IMR-90 (cell line): ENCODE results near the gene RAVER1. TPM values are rescaled to one million over a fixed set of nuclear protein-coding genes. Genes with fewer than 3 reads are reported as not detected.

ENCODE experiments used
- ATAC-seq: fragments of 200-7000 bp; cut with Tn5 transposase; 2 replicates; pipeline ENCODE4 v1.9.1; 2020; ENCODE audit warnings: low read depth, mild to moderate bottlenecking, moderate library complexity
- BruUV-seq: library from RNA; stranded (reverse); fragments of 400-500 nt; replicated peaks from 2 replicates; lab custom pipeline; 2021; lab: Mats Ljungman, UMichigan
- CTCF ChIA-PET: fragments of 300-600 bp; formaldehyde crosslinking; extraction: SDS; loops from one replicate; lab custom pipeline; 2021; ENCODE audit warnings: antibody characterized with exemption; lab: Yijun Ruan, JAX
- POLR2A ChIA-PET: fragments of 300-600 bp; sonication (Branson Sonifier 250); formaldehyde crosslinking; loops from one replicate; lab custom pipeline; 2022; ENCODE audit warnings: antibody characterized with exemption; ENCODE audit not compliant: unreplicated experiment; lab: Charles Lee
- DNase-seq: peaks from one replicate; pipeline ENCODE4 v3.0.0; 2013
- H2AFZ ChIP-seq: replicated peaks from 2 replicates; pipeline ENCODE3; 2013; ENCODE audit warnings: low read length, mild to moderate bottlenecking; ENCODE audit not compliant: poor library complexity
- H2AK5ac ChIP-seq: 2 replicates; pipeline ENCODE4 v1.6.1; 2013; ENCODE audit warnings: low read depth, low read length, inconsistent platforms
- H2AK9ac ChIP-seq: replicated peaks from 2 replicates; pipeline ENCODE3; 2013; ENCODE audit warnings: mild to moderate bottlenecking, low read depth, low read length, moderate library complexity; ENCODE audit not compliant: poor library complexity
- H2BK120ac ChIP-seq: 2 replicates; pipeline ENCODE4 v1.6.1; 2013; ENCODE audit warnings: low read depth, low read length, inconsistent platforms
- H2BK15ac ChIP-seq: 3 replicates; pipeline ENCODE4 v1.6.1; 2013; ENCODE audit warnings: low read depth, low read length, inconsistent platforms
- H2BK20ac ChIP-seq: 2 replicates; pipeline ENCODE4 v1.6.1; 2013; ENCODE audit warnings: low read depth, mild to moderate bottlenecking, inconsistent platforms, low read length, moderate library complexity
- H2BK5ac ChIP-seq: 2 replicates; pipeline ENCODE4 v1.6.1; 2013; ENCODE audit warnings: mild to moderate bottlenecking, low read depth, low read length, inconsistent platforms; ENCODE audit not compliant: poor library complexity, severe bottlenecking
- H3K14ac ChIP-seq: replicated peaks from 2 replicates; pipeline ENCODE4 v1.6.1; 2013; ENCODE audit warnings: low read depth, low read length, inconsistent platforms
- H3K18ac ChIP-seq: 2 replicates; pipeline ENCODE4 v1.6.1; 2013; ENCODE audit warnings: low read depth, low read length, control low read depth
- H3K23ac ChIP-seq: 2 replicates; pipeline ENCODE4 v1.6.1; 2013; ENCODE audit warnings: low read depth, low read length, inconsistent platforms
- H3K27ac ChIP-seq: 2 replicates; pipeline ENCODE4 v1.5.1; 2013; ENCODE audit warnings: mild to moderate bottlenecking, control low read depth, low read length; ENCODE audit not compliant: insufficient read depth
- H3K27me3 ChIP-seq: 2 replicates; pipeline ENCODE4 v1.6.1; 2013; ENCODE audit warnings: low read length; ENCODE audit not compliant: control insufficient read depth, insufficient read depth
- H3K36me3 ChIP-seq: 2 replicates; pipeline ENCODE4 v1.6.1; 2013; ENCODE audit warnings: low read length, mixed read lengths; ENCODE audit not compliant: control insufficient read depth, insufficient read depth
- H3K4ac ChIP-seq: 2 replicates; pipeline ENCODE4 v1.6.1; 2013; ENCODE audit warnings: low read depth, low read length, inconsistent platforms
- H3K4me1 ChIP-seq: 2 replicates; pipeline ENCODE4 v1.6.1; 2013; ENCODE audit warnings: low read length, mixed read lengths; ENCODE audit not compliant: control insufficient read depth, insufficient read depth
- H3K4me2 ChIP-seq: 2 replicates; pipeline ENCODE4 v1.6.1; 2013; ENCODE audit warnings: low read depth, mild to moderate bottlenecking, control low read depth, low read length, moderate library complexity
- H3K4me3 ChIP-seq: 2 replicates; pipeline ENCODE4 v1.5.1; 2013; ENCODE audit warnings: low read depth, mild to moderate bottlenecking, control low read depth, low read length, moderate library complexity; ENCODE audit not compliant: insufficient read depth
- H3K56ac ChIP-seq: 2 replicates; pipeline ENCODE4 v1.6.1; 2013; ENCODE audit warnings: low read length, inconsistent platforms; ENCODE audit not compliant: insufficient read depth; ENCODE audit errors: extremely low read depth
- H3K79me1 ChIP-seq, 2 experiments: 2 replicates each; pipeline ENCODE4 v1.6.1; 2013; ENCODE audit warnings: low read length in 2 of 2, inconsistent platforms in 1 of 2, low read depth in 1 of 2
- H3K9ac ChIP-seq: 2 replicates; pipeline ENCODE4 v1.6.1; 2013; ENCODE audit warnings: low read depth, low read length, control low read depth
- H3K9me1 ChIP-seq: 2 replicates; pipeline ENCODE4 v1.6.1; 2013; ENCODE audit warnings: low read length, inconsistent platforms; ENCODE audit not compliant: insufficient read depth
- H3K9me3 ChIP-seq: 2 replicates; pipeline ENCODE4 v1.6.1; 2013; ENCODE audit warnings: low read length; ENCODE audit not compliant: control insufficient read depth, insufficient read depth
- H4K20me1 ChIP-seq: 2 replicates; pipeline ENCODE4 v1.6.1; 2013; ENCODE audit warnings: low read length, inconsistent platforms; ENCODE audit not compliant: insufficient read depth
- H4K5ac ChIP-seq: 2 replicates; pipeline ENCODE4 v1.6.1; 2013; ENCODE audit warnings: mild to moderate bottlenecking, low read depth, low read length, control low read depth
- H4K8ac ChIP-seq, 2 experiments: 2 replicates each; pipeline ENCODE4 v1.6.1; 2013; ENCODE audit warnings: low read depth in 2 of 2, low read length in 2 of 2, control low read depth in 1 of 2, inconsistent platforms in 1 of 2
- H4K91ac ChIP-seq: 2 replicates; pipeline ENCODE4 v1.6.1; 2013; ENCODE audit warnings: low read depth, low read length, inconsistent platforms; ENCODE audit not compliant: insufficient read depth
- CHD1 ChIP-seq: IDR thresholded peaks from 2 replicates; pipeline ENCODE4 v1.6.1; 2012; ENCODE audit warnings: low read depth, low read length, improper control_type of control experiment
- CTCF ChIP-seq: conservative IDR thresholded peaks from 2 replicates; pipeline ENCODE4 v1.5.1; 2012; ENCODE audit warnings: mild to moderate bottlenecking, low read depth, low read length, improper control_type of control experiment
- ELK1 ChIP-seq: fragments of 150-350 bp; IDR thresholded peaks from 2 replicates; pipeline ENCODE4 v1.6.1; 2016; ENCODE audit warnings: low read depth, mild to moderate bottlenecking, low read length, moderate library complexity, borderline replicate concordance
- FOS ChIP-seq: fragments of 150-350 bp; IDR thresholded peaks from 2 replicates; pipeline ENCODE4 v1.6.1; 2016; ENCODE audit warnings: low read depth, low read length
- NFE2L2 ChIP-seq: fragments of 150-350 bp; IDR thresholded peaks from 2 replicates; pipeline ENCODE4 v1.6.1; 2016; ENCODE audit warnings: low read depth, mild to moderate bottlenecking, low read length
- POLR2A ChIP-seq: IDR thresholded peaks from 2 replicates; pipeline ENCODE4 v1.6.1; 2012; ENCODE audit warnings: mild to moderate bottlenecking, low read depth, low read length
- RCOR1 ChIP-seq: IDR thresholded peaks from 2 replicates; pipeline ENCODE4 v1.6.1; 2012; ENCODE audit warnings: mild to moderate bottlenecking, low read length, improper control_type of control experiment; ENCODE audit not compliant: insufficient replicate concordance
- RFX5 ChIP-seq: IDR thresholded peaks from 2 replicates; pipeline ENCODE4 v1.8.0; 2012; ENCODE audit warnings: low read depth, mild to moderate bottlenecking, low read length, moderate library complexity
- USF2 ChIP-seq: fragments of 150-350 bp; IDR thresholded peaks from 2 replicates; pipeline ENCODE4 v1.6.1; 2017; ENCODE audit warnings: mild to moderate bottlenecking, antibody characterized with exemption, low read length, low read depth
- WGBS, 2 experiments: methylation state at CpG; one replicate each; pipeline versions ENCODE4 v1.1.5 to v1.1.7; 2013; ENCODE audit warnings: missing lambda C conversion rate in 2 of 2; ENCODE audit not compliant: insufficient read length in 1 of 2; ENCODE audit errors: extremely low coverage in 2 of 2; 5-methylcytosine and 5-hydroxymethylcytosine counted together
- dilution Hi-C: fragments of 300-500 bp; cut with HindIII; formaldehyde crosslinking; loops from one replicate; pipeline ENCODE4 v1.14.3; 2018; ENCODE audit warnings: low sequenced_read_pairs; ENCODE audit not compliant: unreplicated experiment
- in situ Hi-C: fragments of 300-500 bp; cut with MboI; formaldehyde crosslinking; loops from 3 replicates; pipeline ENCODE4 v1.14.3; 2019; ENCODE audit warnings: low sequenced_read_pairs, inconsistent platforms, mixed read lengths
- intact Hi-C: fragments of 100-400 bp; cut with micrococcal nuclease; formaldehyde crosslinking; loops from 2 replicates; pipeline ENCODE4 v1.10.0; 2022
- polyA plus RNA-seq, 3 experiments: library from polyadenylated mRNA; depleted of rRNA; stranded (reverse); fragments of >200 nt; gene quantifications; 2 replicates each; pipeline ENCODE4 v1.2.3, GENCODE V29; 2012; ENCODE audit warnings: low replicate concordance in 1 of 3
- total RNA-seq: library from RNA; depleted of rRNA; stranded (reverse); fragments of >200 nt; gene quantifications from 2 replicates; pipeline ENCODE4 v1.2.3, GENCODE V29; 2012

RAVER1 gene
- total and polyA plus RNA-seq, 2 of the 4 experiments (the other 2 are of a cell fraction): 2.7 to 18.1 TPM

- no peak overlapping the region for H3K27ac ChIP-seq
- H3K4me3 ChIP-seq: peak overlapping the region; percentile 77
- H3K56ac ChIP-seq: no peak overlapping the region
- H2AK9ac ChIP-seq: peak overlapping the region; percentile 88
- H3K14ac ChIP-seq: peak overlapping the region; percentile 51
- H2BK5ac ChIP-seq: no peak overlapping the region
- H2AK5ac ChIP-seq: peak overlapping the region; percentile 30; the same call in 1 of the 2 replicates
- peaks cover 14% of the 10 kb centered on the region; the same call in 1 of the 2 replicates for H3K36me3 ChIP-seq
- in situ Hi-C loops (no loop called here), dilution Hi-C loops (no loop called here), intact Hi-C loops (no loop called here)
- no peaks in the 10 kb centered on the region for H3K9me3 ChIP-seq
- ChIA-PET POLR2A (interaction anchor here (0.6 kb wide), 1 partner anchor 14 kb away, joined by 4 read pairs; no protein-coding TSS in a partner anchor), CTCF (interaction anchor here (1.1 kb wide), 1 partner anchor 20 kb away, joined by 4 read pairs; no protein-coding TSS in a partner anchor)
- H3K9ac ChIP-seq: peak overlapping the region; percentile 29
- peaks cover 0 to 4% of the 10 kb centered on the region in 2 experiments; a peak in 1 of 4 replicates for H3K79me1 ChIP-seq
- 0 out of 2 replicates have a peak overlapping the region, but pooled peaks have one; percentile 45 for H3K18ac ChIP-seq
- peak overlapping the region; percentile 55; the same call in 1 of the 2 replicates for H3K4ac ChIP-seq
- 0 out of 2 replicates have a peak overlapping the region, but pooled peaks have one; percentile 1 for H3K23ac ChIP-seq
- H4K91ac ChIP-seq: peak overlapping the region; percentile 41; the same call in 1 of the 2 replicates
- DNase-seq (peak; percentile 7), ATAC-seq (no peak)
- peak overlapping the region; percentile 96 for H3K4me2 ChIP-seq
- no peak for TF ChIP-seq RCOR1
- no peak for TF ChIP-seq USF2
- TF ChIP-seq CTCF: no peak
- TF ChIP-seq NFE2L2: no peak
- no peak for TF ChIP-seq RFX5
- 0 out of 2 replicates have a peak, but pooled peaks have one; percentile 14 for TF ChIP-seq POLR2A
- no peak for TF ChIP-seq CHD1
- no peak for TF ChIP-seq ELK1
- TF ChIP-seq FOS: no peak
- BruUV-seq: no TSS peak
- peak overlapping the region; percentile 32; the same call in 1 of the 2 replicates for H4K5ac ChIP-seq
- no peaks in the 10 kb centered on the region; the same call in 1 of the 2 replicates for H3K27me3 ChIP-seq
- H2BK120ac ChIP-seq: no peak overlapping the region
- 8% methylated on average over 23 of the region's 30 CpGs; no CpG with 5 or more reads in 1 of the 2 experiments for WGBS, 2 experiments
- H4K20me1 ChIP-seq: peaks cover 3% of the 10 kb centered on the region
- H2BK20ac ChIP-seq: no peak overlapping the region
- peaks cover 12% of the 10 kb centered on the region for H3K9me1 ChIP-seq
- H2AFZ ChIP-seq: peak overlapping the region; percentile 92
- peak overlapping the region in 1 of 2 experiments; percentile 59; a peak in 2 of 4 replicates for H4K8ac ChIP-seq
- H2BK15ac ChIP-seq: no peak overlapping the region
- peaks cover 24% of the 10 kb centered on the region for H3K4me1 ChIP-seq
These were observed 42.9 kb downstream of the RAVER1 start for GRCh38 chr19:10290357-10290875.
